K562 (cell line): ENCODE measurements around the gene C1GALT1C1. TPM values are rescaled to one million over a fixed set of nuclear protein-coding genes. Genes with fewer than 3 reads are reported as not detected.

Source experiments
- BRD9 ChIP-seq: fragments of 450-650 bp; IDR thresholded peaks from 2 replicates; pipeline ENCODE4 v1.6.1; 2018; ENCODE audit warnings: low read depth; ENCODE audit not compliant: partially characterized antibody
- CHD4 ChIP-seq: fragments of 200-600 bp; sonication (generic); IDR thresholded peaks from 3 replicates; pipeline ENCODE4 v1.6.1; 2012; ENCODE audit warnings: low read depth, mild to moderate bottlenecking, mixed read lengths, low read length, inconsistent platforms; ENCODE audit not compliant: insufficient read depth, insufficient replicate concordance, poor library complexity, severe bottlenecking
- EZH2 ChIP-seq: IDR thresholded peaks from 2 replicates; pipeline ENCODE4 v1.6.1; 2012; ENCODE audit warnings: low read depth, mild to moderate bottlenecking, inconsistent platforms, low read length, borderline replicate concordance
- ILK ChIP-seq: fragments of 450-650 bp; IDR thresholded peaks from 2 replicates; pipeline ENCODE4 v1.6.1; 2016; ENCODE audit warnings: missing genetic modification characterization, low read depth, mild to moderate bottlenecking, missing compliant biosample characterization, moderate library complexity, borderline replicate concordance
- MCM2 ChIP-seq: fragments of 450-650 bp; IDR thresholded peaks from 2 replicates; pipeline ENCODE4 v1.6.1; 2017; ENCODE audit warnings: low read depth, mild to moderate bottlenecking
- RCOR1 ChIP-seq, 2 experiments: IDR thresholded peaks; 2 replicates each; pipeline ENCODE4 v1.6.1; 2012; ENCODE audit warnings: low read depth in 2 of 2, low read length in 2 of 2, borderline replicate concordance in 1 of 2, improper control_type of control experiment in 1 of 2
- SFPQ ChIP-seq: fragments of 200-400 bp; formaldehyde crosslinking; IDR thresholded peaks from 2 replicates; pipeline ENCODE4 v1.6.1; 2017; ENCODE audit warnings: mild to moderate bottlenecking, low read depth, low read length, moderate library complexity
- SMARCB1 ChIP-seq: IDR thresholded peaks from 2 replicates; pipeline ENCODE4 v1.6.1; 2011; ENCODE audit warnings: improper control_type of control experiment, low read depth; ENCODE audit not compliant: insufficient read length
- SNRNP70 ChIP-seq: fragments of 200-400 bp; formaldehyde crosslinking; optimal IDR thresholded peaks from 2 replicates; pipeline ENCODE3; 2017; ENCODE audit warnings: low read depth, low read length
- SRSF7 ChIP-seq: fragments of 200-400 bp; formaldehyde crosslinking; optimal IDR thresholded peaks from 2 replicates; pipeline ENCODE3; 2017; ENCODE audit warnings: mild to moderate bottlenecking, low read depth, low read length
- THRAP3 ChIP-seq: fragments of 450-650 bp; IDR thresholded peaks from 2 replicates; pipeline ENCODE4 v1.6.1; 2016; ENCODE audit warnings: mild to moderate bottlenecking, inconsistent platforms, borderline replicate concordance
- ZNF143 ChIP-seq: sonication (generic); formaldehyde crosslinking; IDR thresholded peaks from 2 replicates; pipeline ENCODE4 v1.9.0; 2022; ENCODE audit warnings: mild to moderate bottlenecking, missing genetic modification reagents
- ZNF398 ChIP-seq: fragments of 250-450 bp; sonication (Bioruptor Pico); IDR thresholded peaks from 2 replicates; pipeline ENCODE4 v1.8.0; 2021; ENCODE audit warnings: moderate library complexity, mild to moderate bottlenecking, inconsistent platforms
- ZNF740 ChIP-seq, 3 experiments: fragments of 200-800 bp in 1 of 3; sonication (Bioruptor generic) in 1 of 3; sonication (generic) in 1 of 3; formaldehyde crosslinking in 1 of 3; IDR thresholded peaks; 2 replicates each; pipeline versions ENCODE4 v1.6.1 to v1.8.0; 2016 to 2022; ENCODE audit warnings: mild to moderate bottlenecking in 2 of 3, missing compliant biosample characterization in 2 of 3, missing genetic modification characterization in 2 of 3, missing genetic modification reagents in 1 of 3
- polyA plus RNA-seq, 8 experiments: library from polyadenylated mRNA; depleted of rRNA in 4 of 8; stranded (reverse) in 5 of 8; unstranded in 3 of 8; fragments of >200 nt; fragmentation: Nextera tagmentation in 2 of 8; fragmentation: Illumina TruSeq in 1 of 8; extraction: Ambion mirVana in 2 of 8; extraction: Trizol in 1 of 8; gene quantifications; 2 replicates each; pipeline versions ENCODE4 v1.2.1 to v1.2.3, GENCODE V29; 2011 to 2014; ENCODE audit warnings: inconsistent platforms in 1 of 8, missing spikeins in 1 of 8
- total RNA-seq, 7 experiments: library from RNA; depleted of rRNA in 6 of 7; stranded (reverse); fragments of >200 nt in 6 of 7; fragmentation: Illumina TruSeq in 2 of 7; extraction: Trizol in 2 of 7; gene quantifications; 2 replicates each; pipeline versions ENCODE4 v1.2.1 to v1.2.3, GENCODE V29; 2011 to 2021; ENCODE audit warnings: low replicate concordance in 1 of 7
- TF ChIP-seq, protein P1 (sequence below): fragments of 250-450 bp; sonication (Bioruptor Pico); IDR thresholded peaks from 2 replicates; pipeline ENCODE4 v1.5.0; 2020; ENCODE audit warnings: mild to moderate bottlenecking, borderline replicate concordance
- TF ChIP-seq, protein P2 (sequence below): fragments of 250-450 bp; sonication (Bioruptor Pico); IDR thresholded peaks from 2 replicates; pipeline ENCODE4 v1.5.0; 2020; ENCODE audit warnings: mild to moderate bottlenecking

Gene C1GALT1C1
- total and polyA plus RNA-seq, 9 of the 15 experiments (the other 6 are each of a cell fraction or from before 2014, with no cell fraction given) = 9.6 to 49.4 (median 17.1) TPM

DNA sequence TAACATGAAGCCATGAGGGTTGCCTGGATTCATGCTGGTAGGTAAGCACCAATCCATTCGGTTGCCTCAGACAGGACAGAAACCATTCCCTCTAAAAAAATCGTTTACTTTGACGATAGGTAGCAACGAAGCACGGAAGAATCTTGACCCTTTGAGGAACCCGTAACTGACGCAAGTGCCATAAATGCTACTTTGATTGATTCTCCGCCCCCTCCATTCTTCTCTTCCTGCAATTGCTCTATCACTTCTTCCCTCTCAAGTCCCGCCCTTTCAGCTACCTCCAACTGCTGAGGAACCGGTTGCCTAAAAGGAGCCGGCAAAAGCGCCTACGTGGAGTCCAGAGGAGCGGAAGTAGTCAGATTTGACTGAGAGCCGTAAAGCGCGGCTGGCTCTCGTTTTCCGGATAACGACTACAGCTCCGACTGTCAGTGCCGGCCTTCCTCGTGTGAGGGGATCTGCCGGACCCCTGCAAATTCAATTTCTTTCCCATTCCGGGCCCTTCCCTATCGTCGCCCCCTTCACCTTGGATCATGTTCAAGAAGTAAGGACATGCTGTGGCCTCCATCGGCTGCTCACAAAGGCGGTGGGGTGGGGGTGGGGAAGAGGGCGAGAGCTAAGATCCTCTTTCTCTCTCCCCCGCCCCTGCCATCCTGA, 26.0 kb downstream of the C1GALT1C1 start, which contains the start of gene MCTS1 (continued):
- TF ChIP-seq SRSF7 (no peak), BRD9 (no peak), ZNF143 (no peak), SFPQ (no peak), RCOR1 (IDR thresholded peaks at IDR 0.05; ENCODE audit: borderline replicate concordance in 1 of 2, low read depth in 2 of 2, low read length in 2 of 2) (peak in 1 of 2 experiments; percentile 79; a peak in 3 of 4 replicates), ZNF740 (CRISPR knock-in tag; IDR thresholded peaks at IDR 0.05) (no peak), ZNF740 (tag; IDR thresholded peaks at IDR 0.05) (no peak), SMARCB1 (no peak), THRAP3 (no peak), ILK (tag) (no peak), CHD4 (no peak), ZNF398 (CRISPR knock-in tag) (no peak), SNRNP70 (no peak), EZH2 (no peak), MCM2 (no peak)
- TF ChIP-seq, protein P1, sequence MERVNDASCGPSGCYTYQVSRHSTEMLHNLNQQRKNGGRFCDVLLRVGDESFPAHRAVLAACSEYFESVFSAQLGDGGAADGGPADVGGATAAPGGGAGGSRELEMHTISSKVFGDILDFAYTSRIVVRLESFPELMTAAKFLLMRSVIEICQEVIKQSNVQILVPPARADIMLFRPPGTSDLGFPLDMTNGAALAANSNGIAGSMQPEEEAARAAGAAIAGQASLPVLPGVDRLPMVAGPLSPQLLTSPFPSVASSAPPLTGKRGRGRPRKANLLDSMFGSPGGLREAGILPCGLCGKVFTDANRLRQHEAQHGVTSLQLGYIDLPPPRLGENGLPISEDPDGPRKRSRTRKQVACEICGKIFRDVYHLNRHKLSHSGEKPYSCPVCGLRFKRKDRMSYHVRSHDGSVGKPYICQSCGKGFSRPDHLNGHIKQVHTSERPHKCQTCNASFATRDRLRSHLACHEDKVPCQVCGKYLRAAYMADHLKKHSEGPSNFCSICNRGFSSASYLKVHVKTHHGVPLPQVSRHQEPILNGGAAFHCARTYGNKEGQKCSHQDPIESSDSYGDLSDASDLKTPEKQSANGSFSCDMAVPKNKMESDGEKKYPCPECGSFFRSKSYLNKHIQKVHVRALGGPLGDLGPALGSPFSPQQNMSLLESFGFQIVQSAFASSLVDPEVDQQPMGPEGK (CRISPR knock-in tag) = no peak
- TF ChIP-seq, protein P2, sequence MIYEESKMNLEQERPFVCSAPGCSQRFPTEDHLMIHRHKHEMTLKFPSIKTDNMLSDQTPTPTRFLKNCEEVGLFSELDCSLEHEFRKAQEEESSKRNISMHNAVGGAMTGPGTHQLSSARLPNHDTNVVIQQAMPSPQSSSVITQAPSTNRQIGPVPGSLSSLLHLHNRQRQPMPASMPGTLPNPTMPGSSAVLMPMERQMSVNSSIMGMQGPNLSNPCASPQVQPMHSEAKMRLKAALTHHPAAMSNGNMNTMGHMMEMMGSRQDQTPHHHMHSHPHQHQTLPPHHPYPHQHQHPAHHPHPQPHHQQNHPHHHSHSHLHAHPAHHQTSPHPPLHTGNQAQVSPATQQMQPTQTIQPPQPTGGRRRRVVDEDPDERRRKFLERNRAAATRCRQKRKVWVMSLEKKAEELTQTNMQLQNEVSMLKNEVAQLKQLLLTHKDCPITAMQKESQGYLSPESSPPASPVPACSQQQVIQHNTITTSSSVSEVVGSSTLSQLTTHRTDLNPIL = no peak
